GM21390 (cell line): Measurements from ENCODE around the gene VSTM1.
"Not testable (repeated sequence)": the region's sequence is repeated elsewhere in the genome, so short reads cannot be mapped to it uniquely, and the experiment has no call there.

Experiments
- ATAC-seq: cut with Tn5 transposase; IDR thresholded peaks from one replicate; pipeline ENCODE4 v1.9.1; 2021; ENCODE audit not compliant: unreplicated experiment

Gene VSTM1

GRCh38 chr19:54074851-54075250, 11.2 kb upstream of the VSTM1 start:
- ATAC-seq = no peak

DNA sequence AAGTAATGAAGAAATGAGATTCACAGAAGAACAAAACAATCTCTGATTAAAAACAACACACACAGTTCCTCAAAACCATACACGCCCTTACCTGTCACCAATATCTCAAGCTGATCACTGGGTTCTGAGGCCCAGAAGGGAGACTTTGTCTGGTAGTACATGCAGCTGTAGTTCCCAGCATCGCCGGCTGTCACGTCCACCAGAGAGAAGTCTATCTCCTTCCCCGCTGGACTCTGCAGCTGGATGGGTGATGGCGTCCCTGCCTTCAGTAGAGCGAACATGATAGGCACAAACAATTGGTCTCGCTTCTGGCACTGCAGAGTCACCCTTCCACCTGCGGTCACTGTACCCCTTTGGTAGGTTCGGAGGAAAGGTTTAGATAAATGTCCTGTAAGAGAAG, 10.1 kb upstream of the VSTM1 start:
- ATAC-seq = no peak

DNA sequence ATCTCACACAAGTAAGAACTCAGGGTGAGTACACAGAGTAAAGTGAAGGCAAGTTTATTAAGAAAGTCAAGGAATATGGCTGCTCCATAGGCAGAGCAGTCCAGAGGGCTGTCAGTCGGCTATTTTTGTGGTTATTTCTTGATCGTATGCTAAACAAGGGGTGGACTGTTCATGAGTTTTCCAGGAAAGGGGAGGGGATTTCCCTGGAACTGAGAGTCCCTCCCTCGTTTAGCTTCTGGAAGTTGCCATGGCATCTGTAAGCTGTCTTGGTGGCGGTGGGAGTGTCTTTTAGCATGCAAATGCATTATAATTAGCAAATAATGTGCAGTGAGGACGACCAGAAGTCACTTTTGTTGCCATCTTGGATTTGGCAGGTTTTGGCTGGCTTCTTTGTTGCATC, 5.8 kb upstream of the VSTM1 start:
- no peak for ATAC-seq

- ATAC-seq = no peak
These were observed 1.1 kb downstream of the VSTM1 start for GRCh38 chr19:54062643-54063042.

GRCh38 chr19:54047616-54048015, 16.1 kb downstream of the VSTM1 start:
- no peak for ATAC-seq

GRCh38 chr19:54045771-54046170, 17.9 kb downstream of the VSTM1 start:
- no peak for ATAC-seq

DNA sequence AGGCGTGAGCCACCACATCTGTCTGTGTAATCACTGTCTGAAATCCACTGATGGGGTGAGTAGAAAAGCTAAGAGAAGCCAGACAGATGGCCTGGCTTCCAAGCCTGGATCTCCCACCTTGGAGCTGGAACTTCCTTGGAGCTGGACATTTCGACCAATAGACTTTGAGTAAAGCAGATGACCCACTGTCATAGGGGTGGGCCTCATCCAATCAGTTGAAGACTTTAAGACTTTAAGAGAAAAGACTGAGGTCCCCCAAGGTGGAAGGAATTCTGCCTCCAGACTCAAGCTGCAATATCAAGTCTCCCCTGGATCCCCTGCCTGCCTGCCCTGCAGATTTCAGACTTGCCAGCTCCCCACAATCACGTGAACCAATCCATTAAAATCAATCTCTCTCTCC, 20.7 kb downstream of the VSTM1 start:
- no peak for ATAC-seq

GRCh38 chr19:54041969-54042606, 21.6 kb downstream of the VSTM1 start:
- no peak for ATAC-seq

- ATAC-seq = no peak
These were observed 23.7 kb downstream of the VSTM1 start for GRCh38 chr19:54040003-54040402.

DNA sequence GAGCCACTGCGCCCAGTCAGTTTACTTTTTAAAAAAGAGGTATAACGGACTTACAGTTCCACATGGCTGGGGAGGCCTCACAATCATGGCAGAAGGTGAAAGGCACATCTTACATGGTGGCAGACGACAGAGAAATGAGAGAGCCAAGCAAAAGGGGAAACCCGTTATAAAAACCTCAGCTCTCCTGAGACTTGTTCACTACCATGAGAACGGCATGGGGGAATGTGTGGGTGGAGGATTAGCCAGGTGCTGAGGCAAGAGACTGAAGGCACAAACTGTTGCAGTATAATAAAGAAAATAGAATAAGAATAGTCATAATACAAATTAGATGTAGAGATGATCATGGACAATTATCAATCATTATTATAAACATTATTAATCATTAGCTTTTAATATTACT, 27.2 kb downstream of the VSTM1 start:
- ATAC-seq = not testable (repeated sequence)

DNA sequence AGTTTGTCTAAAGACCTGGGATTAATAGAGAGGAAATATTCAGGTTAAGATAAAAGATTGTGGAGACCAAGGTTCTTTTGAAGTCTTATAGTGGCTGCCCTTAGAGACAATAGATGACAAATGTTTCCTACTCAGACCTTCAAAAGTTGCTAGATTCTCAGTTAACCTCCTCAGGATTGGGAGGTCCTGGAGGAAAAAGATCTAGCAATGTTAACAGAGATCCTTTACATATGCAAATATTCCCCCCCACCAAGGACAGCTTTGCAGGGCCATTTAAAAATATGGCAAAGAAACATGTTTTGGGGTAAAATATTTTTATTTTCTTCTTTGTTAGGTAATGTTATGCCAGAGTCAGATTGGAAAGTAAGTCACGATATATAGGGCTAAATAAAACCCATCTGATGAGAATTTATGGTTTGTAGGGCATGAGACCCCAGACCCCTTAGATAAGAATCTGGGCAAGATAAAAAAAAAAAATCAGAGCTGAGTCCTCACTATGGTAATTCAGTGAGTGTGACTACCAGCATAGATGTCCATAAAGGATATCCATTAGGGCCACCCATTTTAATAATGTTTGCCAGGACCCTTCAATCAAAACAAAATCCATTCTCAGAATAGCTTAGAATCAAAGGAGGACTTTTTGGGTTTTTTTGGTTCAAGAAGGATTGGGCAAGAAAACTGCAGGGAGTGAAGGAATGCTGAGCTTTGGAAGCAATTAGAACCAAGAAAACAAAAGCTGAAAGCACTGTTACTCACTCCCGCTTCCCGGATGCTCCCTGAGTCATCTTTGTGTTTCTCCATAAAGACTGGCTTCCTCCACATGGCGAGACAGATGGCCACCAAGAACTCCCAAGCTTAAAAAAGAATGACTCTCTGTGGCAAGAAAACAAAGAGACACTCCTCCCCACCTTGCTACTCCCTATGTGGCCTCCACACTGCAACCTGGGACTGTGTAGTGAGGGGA, 28.2 kb downstream of the VSTM1 start:
- ATAC-seq = no peak

DNA sequence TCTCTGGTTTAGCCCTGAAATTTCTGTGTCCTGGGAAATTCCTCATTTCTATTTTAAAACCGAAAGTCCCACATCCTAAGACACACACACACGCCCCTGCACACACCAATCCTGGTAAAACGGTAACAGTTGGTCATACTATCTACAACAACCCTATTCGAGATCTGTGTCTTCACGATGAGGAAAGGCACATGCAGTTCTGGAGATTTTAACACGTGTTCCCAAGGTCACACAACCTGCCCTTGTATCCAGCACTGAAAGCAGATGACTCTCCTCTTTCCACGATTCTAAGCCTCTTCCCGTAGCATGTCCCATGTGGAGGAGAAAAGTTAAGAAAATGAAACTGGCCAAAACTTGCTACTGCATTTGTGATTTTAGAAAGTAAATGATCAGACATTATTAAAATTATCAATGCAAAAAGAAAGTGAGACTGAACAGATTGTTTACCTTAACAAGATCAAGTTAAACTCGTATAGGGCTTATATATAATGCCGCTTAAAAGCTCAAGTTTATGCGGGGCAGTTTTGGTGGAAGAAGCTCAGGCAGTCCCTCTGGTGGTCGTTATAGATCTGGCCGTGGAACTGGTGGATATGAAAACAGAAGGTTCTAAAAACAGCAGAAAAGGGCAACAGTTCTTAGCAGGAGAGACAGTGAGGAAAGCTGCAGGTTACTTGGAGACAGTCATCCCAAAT, 32.7 kb downstream of the VSTM1 start:
- ATAC-seq = no peak

- no peak for ATAC-seq
These were observed 33.7 kb downstream of the VSTM1 start for GRCh38 chr19:54029930-54030490.

- ATAC-seq = no peak
These were observed 34.4 kb downstream of the VSTM1 start for GRCh38 chr19:54029301-54029700.

DNA sequence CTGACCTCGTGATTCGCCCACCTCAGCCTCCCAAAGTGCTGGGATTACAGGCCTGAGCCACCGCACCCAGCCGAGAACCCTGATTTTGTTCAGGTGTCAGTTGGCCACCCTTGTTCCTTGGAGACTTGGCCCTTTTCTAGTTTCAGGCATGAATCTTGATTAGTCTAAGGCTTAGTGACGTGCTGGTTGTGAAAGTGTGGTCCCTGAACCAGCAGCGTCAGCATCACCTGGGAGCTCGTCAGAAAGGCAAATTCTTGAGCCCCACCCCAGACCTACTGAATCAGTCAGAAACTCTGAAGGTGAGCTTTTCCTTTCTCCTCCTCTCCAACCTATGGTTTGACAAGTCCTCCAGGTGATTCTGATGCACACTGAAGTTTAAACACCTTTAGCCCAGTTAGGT, 37.0 kb downstream of the VSTM1 start:
- no peak for ATAC-seq

DNA sequence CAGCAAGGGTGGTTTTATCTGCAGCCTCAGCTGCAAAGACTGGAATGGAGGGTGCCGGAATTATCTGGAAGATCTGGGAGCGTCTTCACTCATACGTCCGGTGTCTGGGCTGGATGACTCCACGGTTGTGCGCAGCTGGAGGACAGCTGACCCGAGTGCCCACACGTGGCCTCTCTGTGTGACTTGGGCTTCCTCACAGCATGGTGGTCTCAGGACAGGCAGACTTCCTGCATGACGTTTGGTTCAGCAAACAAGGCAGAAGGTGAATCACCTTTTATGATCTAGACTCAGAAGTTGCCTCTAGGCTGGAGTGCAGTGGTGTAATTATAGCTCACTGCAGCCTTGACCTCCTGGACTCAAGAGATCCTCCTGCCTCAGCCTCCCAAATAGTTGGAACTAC, 39.0 kb downstream of the VSTM1 start:
- ATAC-seq = no peak

DNA sequence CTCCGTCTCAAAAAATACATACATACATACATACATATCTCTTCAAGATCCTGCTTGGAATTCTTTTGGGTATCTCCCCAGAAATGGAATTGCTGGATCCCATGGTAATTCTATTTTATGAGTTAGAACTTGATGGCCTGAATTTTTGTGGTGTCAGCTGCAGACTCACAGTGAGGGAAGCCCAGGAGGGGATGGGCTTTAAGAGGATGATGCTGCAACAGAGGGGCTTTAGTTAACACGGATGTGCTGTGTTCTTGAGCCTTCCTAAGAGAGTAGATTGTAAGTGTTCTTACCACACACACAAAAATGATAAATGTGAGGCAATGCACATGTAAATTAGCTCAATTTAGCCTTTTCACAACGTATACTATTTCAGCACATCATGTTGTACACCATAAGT, 40.5 kb downstream of the VSTM1 start:
- no peak for ATAC-seq

DNA sequence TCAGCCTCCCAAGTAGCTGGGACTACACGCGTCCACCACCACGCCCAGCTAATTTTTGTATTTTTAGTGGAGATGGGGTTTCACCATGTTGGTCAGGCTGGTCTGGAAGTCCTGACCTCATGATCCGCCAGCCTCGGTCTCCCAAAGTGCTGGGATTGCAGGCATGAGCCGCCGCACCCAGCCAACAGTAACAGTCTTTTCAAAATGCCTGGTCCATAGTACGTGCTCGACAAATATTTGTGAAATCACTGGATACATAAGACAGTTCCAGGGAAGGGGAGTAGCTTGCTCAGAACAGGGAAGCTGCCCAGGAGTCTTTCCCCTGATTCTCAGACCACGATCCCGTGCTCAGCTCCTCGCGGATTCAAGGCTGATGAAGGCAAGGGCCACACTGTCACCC, 41.8 kb downstream of the VSTM1 start:
- ATAC-seq = no peak

DNA sequence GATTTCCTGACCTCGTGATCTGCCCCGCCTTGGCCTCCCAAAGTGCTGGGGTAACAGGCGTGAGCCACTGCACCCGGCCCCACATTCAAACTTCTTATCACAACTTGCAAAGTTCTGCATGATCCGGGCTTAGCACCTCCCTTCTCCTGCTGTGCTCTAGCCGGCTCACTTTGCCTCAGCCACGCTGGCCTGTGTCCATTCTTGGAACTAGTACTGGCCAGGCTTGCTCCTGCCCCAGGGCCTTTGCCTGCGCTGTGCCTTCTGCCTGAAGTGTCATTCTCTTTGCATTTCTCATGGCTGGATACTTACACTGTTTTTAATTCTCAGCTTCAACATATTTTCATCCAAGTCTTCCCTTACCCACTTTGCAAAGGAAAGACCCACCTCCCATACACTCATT, 42.3 kb downstream of the VSTM1 start:
- ATAC-seq = no peak

DNA sequence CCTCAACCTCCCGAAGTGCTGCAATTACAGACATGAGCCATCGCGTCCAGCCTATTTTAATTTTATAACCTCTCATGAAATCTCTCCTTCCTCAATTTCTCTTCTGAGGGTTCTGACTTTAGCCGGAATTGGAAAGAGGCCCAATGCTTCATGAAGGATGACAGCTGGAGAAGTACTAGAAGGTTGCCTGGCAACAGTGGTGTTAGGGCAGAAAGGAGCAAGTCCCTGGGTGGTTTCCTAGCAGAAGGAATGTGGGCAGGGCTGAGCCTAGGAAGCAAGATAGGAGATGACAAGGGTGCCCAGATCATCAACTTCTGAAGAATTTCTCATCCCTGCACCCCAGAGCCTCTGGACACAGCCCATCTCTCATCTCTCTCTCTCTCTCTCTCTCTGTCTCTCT, 46.4 kb downstream of the VSTM1 start:
- no peak for ATAC-seq

- no peak for ATAC-seq
These were observed 48.7 kb downstream of the VSTM1 start for GRCh38 chr19:54014920-54015560.
